BJ (cell line): ENCODE measurements around the gene PARP6. TPM values are rescaled to one million over a fixed set of nuclear protein-coding genes. Genes with fewer than 3 reads are reported as not detected.
A peak's percentile ranks its signal among the peaks of the same experiment; 100 is the strongest.

Source experiments
- CTCF ChIA-PET: fragments of 350-600 bp; formaldehyde crosslinking; extraction: SDS; loops from one replicate; lab custom pipeline; 2021; ENCODE audit warnings: antibody characterized with exemption, inconsistent platforms; lab: Yijun Ruan, JAX
- POLR2A ChIA-PET: fragments of 300-600 bp; sonication (Branson Sonifier 250); formaldehyde crosslinking; extraction: SDS; loops from one replicate; lab custom pipeline; 2021; ENCODE audit warnings: antibody characterized with exemption; lab: Charles Lee
- DNase-seq: peaks from one replicate; pipeline ENCODE4 v3.0.0-alpha.2; 2011; ENCODE audit warnings: low read depth
- H3K27me3 ChIP-seq: 2 replicates; pipeline ENCODE4 v1.6.0; 2011; ENCODE audit warnings: low read length; ENCODE audit not compliant: control insufficient read depth, insufficient read depth
- H3K36me3 ChIP-seq: 2 replicates; pipeline ENCODE4 v1.5.1; 2011; ENCODE audit warnings: low read length; ENCODE audit not compliant: control insufficient read depth, insufficient read depth
- H3K4me3 ChIP-seq: 2 replicates; pipeline ENCODE4 v1.5.1; 2011; ENCODE audit warnings: low read depth, mild to moderate bottlenecking, control low read depth, low read length
- CTCF ChIP-seq: IDR thresholded peaks from 2 replicates; pipeline ENCODE4 v1.5.1; 2011; ENCODE audit warnings: low read depth, mild to moderate bottlenecking, control low read depth, inconsistent platforms, low read length, moderate library complexity; ENCODE audit not compliant: insufficient read depth
- polyA plus RNA-seq: library from polyadenylated mRNA; depleted of rRNA; stranded (reverse); fragments of >200 nt; gene quantifications from 2 replicates; pipeline ENCODE4 v1.2.3, GENCODE V29; 2011

Gene PARP6
- polyA plus RNA-seq, 1 experiment: 73.4 TPM

DNA sequence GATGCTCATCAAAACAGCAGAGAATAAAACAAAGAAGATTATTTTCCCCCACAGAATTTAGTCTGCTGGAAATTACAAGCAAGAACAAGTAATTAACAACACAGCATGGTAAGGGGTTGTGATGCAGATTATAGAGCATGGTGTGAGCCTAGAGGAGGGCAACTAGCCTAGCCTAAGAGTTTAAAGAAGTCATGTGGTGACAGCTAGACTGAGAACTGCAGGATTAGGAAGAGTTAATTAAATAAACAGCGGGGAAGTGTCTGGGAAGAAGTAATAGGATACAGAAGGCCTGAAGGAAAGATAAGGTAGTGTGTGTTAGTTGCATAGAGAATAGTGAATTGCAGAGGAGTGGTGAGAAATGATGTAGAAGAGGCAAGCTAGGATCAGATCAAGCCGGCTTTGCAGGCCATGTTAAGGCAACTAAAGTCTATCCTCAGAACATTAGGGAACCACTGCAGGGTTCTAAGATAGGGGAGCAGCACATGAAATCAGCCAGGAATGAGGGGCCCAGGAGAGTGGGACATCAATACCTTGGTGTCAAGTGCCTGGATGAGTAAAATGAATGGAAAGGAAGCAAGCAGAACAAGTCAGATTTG lies 29.5 kb downstream of the PARP6 start:
- Histone ChIP-seq H3K4me3 (no peak overlapping the region), H3K27me3 (no peaks in the 10 kb centered on the region), H3K36me3 (peaks cover 12% of the 10 kb centered on the region)
- ChIA-PET POLR2A (no interaction called here), CTCF (interaction anchor here (1.1 kb wide), 1 partner anchor 31 kb away, joined by 4 read pairs; no protein-coding TSS in a partner anchor)
- no peak for TF ChIP-seq CTCF
- DNase-seq: no peak

DNA sequence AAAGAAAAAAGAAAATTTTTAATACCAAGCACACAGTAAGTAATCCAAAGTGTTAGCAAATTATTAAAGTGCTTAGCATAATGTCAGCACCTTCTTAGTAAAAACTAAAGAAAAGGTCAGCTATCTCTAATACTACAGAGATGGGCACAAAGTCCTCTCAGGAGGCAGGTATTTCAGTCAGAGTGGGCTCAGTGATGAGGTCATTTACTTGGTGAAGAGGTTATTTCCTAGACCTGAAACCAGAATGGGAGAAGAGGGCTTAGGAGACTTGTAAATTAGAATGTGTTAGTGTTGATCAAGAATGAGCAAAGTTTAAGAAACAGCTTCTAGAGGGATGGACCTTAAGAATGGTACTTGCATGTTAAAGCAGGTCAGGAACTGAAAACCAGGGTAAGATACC lies 32.7 kb downstream of the PARP6 start:
- no peak for DNase-seq
- H3K27me3 ChIP-seq: no peaks in the 10 kb centered on the region
- TF ChIP-seq CTCF: no peak
- ChIA-PET POLR2A (no interaction called here), CTCF (interaction anchor here (0.7 to 2.8 kb wide), 3 partner anchors 12 to 168 kb away, joined by 3 to 14 read pairs (median 6); no protein-coding TSS in a partner anchor)
- H3K36me3 ChIP-seq: peaks cover 11% of the 10 kb centered on the region
- H3K4me3 ChIP-seq: no peak overlapping the region

- ChIA-PET CTCF (interaction anchor here (0.7 to 2.8 kb wide), 4 partner anchors 11 to 336 kb away, joined by 3 to 14 read pairs (median 4); no protein-coding TSS in a partner anchor), POLR2A (no interaction called here)
- peaks cover 11% of the 10 kb centered on the region for H3K36me3 ChIP-seq
- DNase-seq: no peak
- TF ChIP-seq CTCF: no peak
- H3K27me3 ChIP-seq: no peaks in the 10 kb centered on the region
- H3K4me3 ChIP-seq: no peak overlapping the region
Measured at GRCh38 chr15:72238586-72238985, 33.8 kb downstream of the PARP6 start.

GRCh38 chr15:72237853-72238224 lies 34.5 kb downstream of the PARP6 start:
- H3K27me3 ChIP-seq: no peaks in the 10 kb centered on the region
- no peak for TF ChIP-seq CTCF
- DNase-seq: no peak
- POLR2A ChIA-PET: no interaction called here
- H3K36me3 ChIP-seq: peaks cover 9% of the 10 kb centered on the region
- H3K4me3 ChIP-seq: no peak overlapping the region
- CTCF ChIA-PET: interaction anchor here (0.6 to 2.8 kb wide), 3 partner anchors 11 to 39 kb away, joined by 3 to 14 read pairs (median 13); no protein-coding TSS in a partner anchor

GRCh38 chr15:72237029-72237852 lies 35.1 kb downstream of the PARP6 start:
- Histone ChIP-seq H3K27me3 (no peaks in the 10 kb centered on the region), H3K36me3 (peaks cover 9% of the 10 kb centered on the region), H3K4me3 (peak overlapping the region; percentile 34)
- peak; percentile 94 for DNase-seq
- ChIA-PET POLR2A (no interaction called here), CTCF (interaction anchor here (1.2 to 2.2 kb wide), 2 partner anchors 10 to 31 kb away, joined by 3 to 13 read pairs; no protein-coding TSS in a partner anchor)
- TF ChIP-seq CTCF: no peak
